ENCODE data around the gene ZNF484.

DNA sequence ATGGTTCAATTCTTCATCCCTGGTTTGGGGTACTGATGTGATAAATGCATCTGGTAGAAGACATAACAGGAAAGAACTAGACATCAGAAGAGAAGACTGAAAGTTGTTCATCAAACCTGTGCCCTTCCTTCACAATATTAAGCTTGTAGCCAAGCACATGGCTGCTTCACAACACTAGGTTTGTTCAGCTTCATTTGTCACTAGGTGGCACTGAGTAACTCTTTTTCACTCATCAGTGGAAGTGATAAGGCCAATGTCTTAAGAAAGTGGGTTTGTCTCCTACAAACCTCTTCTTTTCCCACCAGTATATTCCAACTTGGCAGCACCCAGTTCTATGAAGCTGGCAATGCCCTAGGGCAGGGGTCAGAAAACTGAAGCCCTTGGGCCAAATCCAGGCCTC is 26.9 kb downstream of the ZNF484 start:
- no peak for TF ChIP-seq EP300 (IDR thresholded peaks at IDR 0.05)
- TF ChIP-seq POLR2A (IDR thresholded peaks at IDR 0.05) = no peak
- TF ChIP-seq, protein P1, sequence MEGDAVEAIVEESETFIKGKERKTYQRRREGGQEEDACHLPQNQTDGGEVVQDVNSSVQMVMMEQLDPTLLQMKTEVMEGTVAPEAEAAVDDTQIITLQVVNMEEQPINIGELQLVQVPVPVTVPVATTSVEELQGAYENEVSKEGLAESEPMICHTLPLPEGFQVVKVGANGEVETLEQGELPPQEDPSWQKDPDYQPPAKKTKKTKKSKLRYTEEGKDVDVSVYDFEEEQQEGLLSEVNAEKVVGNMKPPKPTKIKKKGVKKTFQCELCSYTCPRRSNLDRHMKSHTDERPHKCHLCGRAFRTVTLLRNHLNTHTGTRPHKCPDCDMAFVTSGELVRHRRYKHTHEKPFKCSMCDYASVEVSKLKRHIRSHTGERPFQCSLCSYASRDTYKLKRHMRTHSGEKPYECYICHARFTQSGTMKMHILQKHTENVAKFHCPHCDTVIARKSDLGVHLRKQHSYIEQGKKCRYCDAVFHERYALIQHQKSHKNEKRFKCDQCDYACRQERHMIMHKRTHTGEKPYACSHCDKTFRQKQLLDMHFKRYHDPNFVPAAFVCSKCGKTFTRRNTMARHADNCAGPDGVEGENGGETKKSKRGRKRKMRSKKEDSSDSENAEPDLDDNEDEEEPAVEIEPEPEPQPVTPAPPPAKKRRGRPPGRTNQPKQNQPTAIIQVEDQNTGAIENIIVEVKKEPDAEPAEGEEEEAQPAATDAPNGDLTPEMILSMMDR (IDR thresholded peaks at IDR 0.05) = no peak
- no peak for TF ChIP-seq POLR2AphosphoS5 (IDR thresholded peaks at IDR 0.05)
